ENCODE data around the gene KRTAP9-6. TPM values are rescaled to one million over a fixed set of nuclear protein-coding genes. Genes with fewer than 3 reads are reported as not detected.

Gene KRTAP9-6
- total and polyA plus RNA-seq, 2 donors (not counting 1 experiment from before 2014, with no cell fraction given), result not detected

DNA sequence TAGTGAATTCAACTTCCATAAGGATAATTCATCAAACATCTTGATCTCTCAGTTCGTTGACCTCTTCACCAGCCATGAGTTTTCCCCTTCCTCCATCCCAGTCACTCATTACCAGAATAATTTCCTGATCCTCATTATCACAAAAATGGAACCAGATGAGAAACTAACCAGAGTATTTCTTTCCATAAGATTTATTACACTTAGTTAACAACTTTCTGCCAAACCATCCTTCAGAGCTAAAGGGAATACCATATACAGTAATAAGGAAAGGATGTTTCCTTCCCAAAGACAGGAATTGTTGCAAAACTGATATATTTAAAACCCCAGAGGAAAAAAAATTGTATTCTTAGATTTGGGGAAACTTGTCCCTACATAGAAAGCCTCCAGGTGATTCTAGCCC is 28.8 kb downstream of the KRTAP9-6 start:
- H3K9me3 ChIP-seq (ENCODE audit: control insufficient read depth, insufficient read depth, low read depth, low read length), result no peaks in the 10 kb centered on the region
- H3K4me2 ChIP-seq (ENCODE audit: extremely low read depth, insufficient read depth, low read length), result no peak overlapping the region
- H3K79me2 ChIP-seq (ENCODE audit: control insufficient read depth, insufficient read depth, low read length), result no peaks in the 10 kb centered on the region
- TF ChIP-seq, protein P1, sequence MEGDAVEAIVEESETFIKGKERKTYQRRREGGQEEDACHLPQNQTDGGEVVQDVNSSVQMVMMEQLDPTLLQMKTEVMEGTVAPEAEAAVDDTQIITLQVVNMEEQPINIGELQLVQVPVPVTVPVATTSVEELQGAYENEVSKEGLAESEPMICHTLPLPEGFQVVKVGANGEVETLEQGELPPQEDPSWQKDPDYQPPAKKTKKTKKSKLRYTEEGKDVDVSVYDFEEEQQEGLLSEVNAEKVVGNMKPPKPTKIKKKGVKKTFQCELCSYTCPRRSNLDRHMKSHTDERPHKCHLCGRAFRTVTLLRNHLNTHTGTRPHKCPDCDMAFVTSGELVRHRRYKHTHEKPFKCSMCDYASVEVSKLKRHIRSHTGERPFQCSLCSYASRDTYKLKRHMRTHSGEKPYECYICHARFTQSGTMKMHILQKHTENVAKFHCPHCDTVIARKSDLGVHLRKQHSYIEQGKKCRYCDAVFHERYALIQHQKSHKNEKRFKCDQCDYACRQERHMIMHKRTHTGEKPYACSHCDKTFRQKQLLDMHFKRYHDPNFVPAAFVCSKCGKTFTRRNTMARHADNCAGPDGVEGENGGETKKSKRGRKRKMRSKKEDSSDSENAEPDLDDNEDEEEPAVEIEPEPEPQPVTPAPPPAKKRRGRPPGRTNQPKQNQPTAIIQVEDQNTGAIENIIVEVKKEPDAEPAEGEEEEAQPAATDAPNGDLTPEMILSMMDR (conservative IDR thresholded peaks at IDR 0.05 in 1 of 2, IDR thresholded peaks at IDR 0.05 in 1 of 2; ENCODE audit: low read depth in 1 of 2, low read length in 2 of 2), result no peak
- no peak for TF ChIP-seq EZH2 (IDR thresholded peaks at IDR 0.05; ENCODE audit: low read length, missing control alignments)
- H3K4me3 ChIP-seq (replicated peaks in 1 of 4; ENCODE audit: control extremely low read depth in 1 of 4, insufficient read depth in 1 of 4, low read depth in 3 of 4, low read length in 4 of 4), result no peak overlapping the region
- H3K27ac ChIP-seq (ENCODE audit: insufficient read depth, low read length), result no peak overlapping the region
- H4K20me1 ChIP-seq (ENCODE audit: control insufficient read depth, extremely low read depth, insufficient read depth, low read length), result no peaks in the 10 kb centered on the region
- H3K36me3 ChIP-seq (ENCODE audit: control insufficient read depth, insufficient read depth, low read length), result no peaks in the 10 kb centered on the region
- DNase-seq (ENCODE audit: low read depth in 2 of 2), result no peak
- H3K9ac ChIP-seq (ENCODE audit: insufficient read depth, low read length), result no peak overlapping the region
- H3K4me1 ChIP-seq (ENCODE audit: control insufficient read depth, extremely low read depth, insufficient read depth, low read length), result no peaks in the 10 kb centered on the region
- no peaks in the 10 kb centered on the region for H3K27me3 ChIP-seq (ENCODE audit: control insufficient read depth, insufficient read depth, low read length)
- H2AFZ ChIP-seq (ENCODE audit: low read length), result no peak overlapping the region

DNA sequence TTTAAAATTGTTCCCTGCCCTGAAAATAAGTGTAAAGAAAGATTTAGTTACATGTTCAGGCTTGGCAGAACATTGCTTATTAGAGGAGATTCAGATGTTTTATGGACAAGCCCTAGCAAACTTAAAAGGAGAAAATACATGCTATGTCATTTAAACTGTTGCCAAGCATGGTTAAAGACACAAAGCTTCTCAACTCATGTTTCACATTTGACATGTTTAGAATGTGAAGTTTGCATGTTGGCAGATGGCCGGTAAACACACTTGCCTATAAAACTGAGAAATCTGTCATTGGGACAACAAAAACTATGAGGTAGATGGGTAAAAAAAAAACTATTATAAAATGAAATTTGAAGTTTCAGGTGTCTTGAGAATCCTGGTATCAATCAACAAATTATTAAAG is 31.7 kb downstream of the KRTAP9-6 start:
- H3K4me2 ChIP-seq (ENCODE audit: extremely low read depth, insufficient read depth, low read length), result no peak overlapping the region
- H3K79me2 ChIP-seq (ENCODE audit: control insufficient read depth, insufficient read depth, low read length), result no peaks in the 10 kb centered on the region
- H2AFZ ChIP-seq (ENCODE audit: low read length), result no peak overlapping the region
- no peaks in the 10 kb centered on the region for H4K20me1 ChIP-seq (ENCODE audit: control insufficient read depth, extremely low read depth, insufficient read depth, low read length)
- TF ChIP-seq, protein P1 (conservative IDR thresholded peaks at IDR 0.05 in 1 of 2, IDR thresholded peaks at IDR 0.05 in 1 of 2; ENCODE audit: low read depth in 1 of 2, low read length in 2 of 2), result no peak
- no peak for TF ChIP-seq EZH2 (IDR thresholded peaks at IDR 0.05; ENCODE audit: low read length, missing control alignments)
- no peaks in the 10 kb centered on the region for H3K36me3 ChIP-seq (ENCODE audit: control insufficient read depth, insufficient read depth, low read length)
- no peak overlapping the region for H3K4me3 ChIP-seq (replicated peaks in 1 of 4; ENCODE audit: control extremely low read depth in 1 of 4, insufficient read depth in 1 of 4, low read depth in 3 of 4, low read length in 4 of 4)
- no peaks in the 10 kb centered on the region for H3K27me3 ChIP-seq (ENCODE audit: control insufficient read depth, insufficient read depth, low read length)
- H3K4me1 ChIP-seq (ENCODE audit: control insufficient read depth, extremely low read depth, insufficient read depth, low read length), result no peaks in the 10 kb centered on the region
- H3K9me3 ChIP-seq (ENCODE audit: control insufficient read depth, insufficient read depth, low read depth, low read length), result no peaks in the 10 kb centered on the region
- DNase-seq (ENCODE audit: low read depth in 2 of 2), result no peak
- H3K27ac ChIP-seq (ENCODE audit: insufficient read depth, low read length), result no peak overlapping the region
- H3K9ac ChIP-seq (ENCODE audit: insufficient read depth, low read length), result no peak overlapping the region

DNA sequence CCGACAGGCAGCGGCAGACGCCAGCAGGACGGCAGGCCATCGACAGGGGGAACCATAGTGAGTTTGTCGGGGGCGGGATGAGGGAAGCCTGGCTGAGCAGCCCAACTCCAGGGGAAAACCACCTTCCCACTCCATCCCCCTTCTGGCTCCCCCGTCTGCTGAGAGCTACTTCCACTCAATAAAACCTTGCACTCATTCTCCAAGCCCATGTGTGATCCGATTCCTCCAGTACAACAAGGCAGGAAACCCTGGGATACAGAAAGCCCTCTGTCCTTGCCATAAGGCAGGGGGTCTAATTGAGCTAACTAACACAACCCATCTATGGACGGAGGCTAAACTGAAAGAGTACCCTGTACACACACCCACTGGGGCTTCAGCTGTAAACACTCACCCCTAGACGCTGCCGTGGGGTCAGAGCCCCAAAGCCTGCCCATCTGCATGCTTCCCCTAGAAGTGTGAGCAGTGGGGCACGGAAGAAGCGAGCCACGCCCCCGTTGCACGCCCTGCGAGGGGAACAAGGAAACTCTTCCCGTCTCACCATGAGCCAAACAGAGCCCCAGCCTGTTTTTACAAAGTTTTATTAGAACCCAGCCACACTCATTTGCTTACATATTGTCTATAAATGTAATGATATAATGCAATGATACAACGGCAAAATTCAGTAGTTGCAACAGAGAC is 33.4 kb downstream of the KRTAP9-6 start:
- DNase-seq (ENCODE audit: low read depth in 2 of 2), result no peak
- Histone ChIP-seq H3K4me1 (ENCODE audit: control insufficient read depth, extremely low read depth, insufficient read depth, low read length) (no peaks in the 10 kb centered on the region), H3K9ac (ENCODE audit: insufficient read depth, low read length) (no peak overlapping the region), H3K27me3 (ENCODE audit: control insufficient read depth, insufficient read depth, low read length) (peaks cover 10% of the 10 kb centered on the region), H3K79me2 (ENCODE audit: control insufficient read depth, insufficient read depth, low read length) (no peaks in the 10 kb centered on the region), H3K9me3 (ENCODE audit: control insufficient read depth, insufficient read depth, low read depth, low read length) (no peaks in the 10 kb centered on the region), H3K4me2 (ENCODE audit: extremely low read depth, insufficient read depth, low read length) (no peak overlapping the region), H3K36me3 (ENCODE audit: control insufficient read depth, insufficient read depth, low read length) (no peaks in the 10 kb centered on the region), H4K20me1 (ENCODE audit: control insufficient read depth, extremely low read depth, insufficient read depth, low read length) (no peaks in the 10 kb centered on the region), H2AFZ (ENCODE audit: low read length) (no peak overlapping the region), H3K4me3 (replicated peaks in 1 of 4; ENCODE audit: control extremely low read depth in 1 of 4, insufficient read depth in 1 of 4, low read depth in 3 of 4, low read length in 4 of 4) (no peak overlapping the region), H3K27ac (ENCODE audit: insufficient read depth, low read length) (no peak overlapping the region)
- TF ChIP-seq, protein P1 (conservative IDR thresholded peaks at IDR 0.05 in 1 of 2, IDR thresholded peaks at IDR 0.05 in 1 of 2; ENCODE audit: low read depth in 1 of 2, low read length in 2 of 2), result no peak
- TF ChIP-seq EZH2 (IDR thresholded peaks at IDR 0.05; ENCODE audit: low read length, missing control alignments), result no peak

Data from fibroblast of lung (primary cell).